ENCODE data around the gene DMD.
A peak's percentile ranks its signal among the peaks of the same experiment; 100 is the strongest.

Gene DMD

DNA sequence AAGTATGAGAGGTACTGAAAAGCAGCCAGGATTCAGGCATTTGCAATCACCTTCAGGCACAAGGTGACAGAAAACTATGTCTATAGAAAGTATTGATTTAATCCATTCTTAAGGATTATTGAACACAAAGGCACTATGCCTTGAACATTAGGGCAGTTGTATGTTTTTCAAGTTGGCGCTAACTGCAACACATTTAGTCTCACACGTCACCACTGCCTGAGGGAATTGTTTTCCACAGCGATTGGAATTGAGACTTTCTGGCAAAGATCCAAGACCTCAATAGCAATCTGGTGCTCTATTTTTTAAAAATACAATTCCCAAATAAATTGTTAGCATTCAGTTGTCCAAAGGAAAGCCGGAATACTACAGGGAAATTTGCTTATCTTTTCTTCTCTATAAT is 2086.8 kb downstream of the DMD start:
- H3K9me3 Mint-ChIP-seq = peaks cover 3% of the 10 kb centered on the region
- no peak overlapping the region for H3K4me3 Mint-ChIP-seq
- no peaks in the 10 kb centered on the region for H3K27me3 Mint-ChIP-seq
- no peaks in the 10 kb centered on the region for H3K4me1 Mint-ChIP-seq (ENCODE audit: low read depth)
- H3K36me3 Mint-ChIP-seq (ENCODE audit: low read depth) = no peaks in the 10 kb centered on the region
- no peak overlapping the region for H3K27ac Mint-ChIP-seq

DNA sequence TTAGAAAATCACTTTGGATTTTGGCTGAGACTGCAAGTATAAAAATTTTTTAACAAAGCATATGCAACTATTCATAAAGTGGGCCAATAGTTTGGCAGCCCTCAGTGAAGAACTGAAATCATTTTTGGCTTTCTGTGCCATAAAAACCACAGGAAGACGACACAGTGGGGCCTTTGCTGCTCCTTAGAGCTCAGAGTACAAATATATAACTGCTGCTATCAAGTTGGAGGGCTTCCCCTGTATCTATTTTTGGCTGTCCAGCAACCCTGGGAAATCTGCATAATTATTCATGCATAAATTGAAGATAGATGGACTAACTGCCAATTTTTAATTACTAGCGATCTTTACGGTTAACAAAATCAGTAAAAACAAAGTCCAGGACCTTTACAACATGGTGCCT is 2088.0 kb downstream of the DMD start:
- Mint-ChIP-seq H3K27ac (no peak overlapping the region), H3K4me1 (ENCODE audit: low read depth) (no peaks in the 10 kb centered on the region), H3K36me3 (ENCODE audit: low read depth) (no peaks in the 10 kb centered on the region), H3K4me3 (no peak overlapping the region), H3K27me3 (no peaks in the 10 kb centered on the region), H3K9me3 (peaks cover 3% of the 10 kb centered on the region)

DNA sequence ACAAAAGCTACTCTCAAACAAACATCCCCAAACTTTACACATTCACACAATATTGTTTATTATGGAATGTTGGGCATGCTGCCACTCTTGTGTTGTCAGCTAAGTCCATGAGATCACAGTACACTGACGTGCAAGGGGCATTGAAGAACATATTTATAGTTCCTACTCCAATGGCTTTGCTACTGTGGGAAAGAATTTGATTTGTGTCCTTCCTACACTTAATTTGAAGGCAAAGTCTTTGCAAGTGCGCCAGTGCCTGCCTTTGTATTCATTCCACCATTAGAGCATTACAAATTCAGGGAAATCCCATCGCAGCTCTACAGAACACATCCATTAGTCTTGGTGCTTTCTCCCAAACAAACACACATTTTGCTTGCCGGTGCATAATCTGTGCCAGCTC is 2094.1 kb downstream of the DMD start:
- Mint-ChIP-seq H3K27me3 (peaks cover 11% of the 10 kb centered on the region), H3K36me3 (ENCODE audit: low read depth) (no peaks in the 10 kb centered on the region), H3K4me3 (no peak overlapping the region), H3K27ac (no peak overlapping the region), H3K4me1 (ENCODE audit: low read depth) (peaks cover 5% of the 10 kb centered on the region), H3K9me3 (no peaks in the 10 kb centered on the region)

DNA sequence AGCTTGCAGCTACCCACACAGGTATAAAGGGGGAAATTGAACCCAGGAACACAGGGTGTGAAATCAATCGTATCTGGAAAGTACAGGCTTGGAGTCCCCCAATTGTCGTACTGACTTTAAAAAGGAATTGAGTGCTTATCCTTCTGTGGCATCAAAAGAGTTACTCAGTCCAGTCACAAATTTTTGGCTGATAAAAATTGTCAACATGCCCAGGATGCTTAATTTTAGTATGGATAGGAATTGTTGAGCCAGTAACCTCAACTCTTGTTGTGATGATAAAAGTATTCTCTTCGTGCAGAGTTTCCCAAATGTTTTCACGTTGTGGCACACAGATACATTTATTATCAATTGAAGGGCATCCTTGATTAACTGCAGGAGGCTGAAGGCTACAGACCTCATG is 2096.0 kb downstream of the DMD start:
- Mint-ChIP-seq H3K9me3 (no peaks in the 10 kb centered on the region), H3K4me1 (ENCODE audit: low read depth) (peaks cover 10% of the 10 kb centered on the region), H3K27ac (no peak overlapping the region), H3K36me3 (ENCODE audit: low read depth) (no peaks in the 10 kb centered on the region), H3K4me3 (no peak overlapping the region), H3K27me3 (peaks cover 11% of the 10 kb centered on the region)

DNA sequence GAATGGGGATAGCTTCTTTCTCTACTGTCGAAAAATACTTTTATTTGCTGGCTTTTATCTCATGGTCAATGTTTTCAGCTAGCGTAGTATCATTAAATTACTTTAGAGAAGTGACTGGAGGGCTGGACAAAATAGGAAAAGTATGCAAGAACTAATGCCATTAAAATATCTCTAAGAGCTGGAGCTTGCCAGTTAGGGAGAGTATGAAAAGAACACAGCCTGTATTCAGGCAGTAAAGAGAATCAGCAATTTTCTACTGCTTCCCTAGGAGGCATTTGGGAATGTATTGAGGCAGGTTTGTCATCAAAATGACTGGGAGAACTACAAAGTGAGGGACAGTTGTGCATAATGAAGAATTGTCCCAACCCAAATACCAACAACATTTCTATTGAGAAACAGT is 2096.5 kb downstream of the DMD start:
- Mint-ChIP-seq H3K4me1 (ENCODE audit: low read depth) (peaks cover 10% of the 10 kb centered on the region), H3K4me3 (no peak overlapping the region), H3K27me3 (peaks cover 11% of the 10 kb centered on the region), H3K36me3 (ENCODE audit: low read depth) (no peaks in the 10 kb centered on the region), H3K27ac (no peak overlapping the region), H3K9me3 (no peaks in the 10 kb centered on the region)

DNA sequence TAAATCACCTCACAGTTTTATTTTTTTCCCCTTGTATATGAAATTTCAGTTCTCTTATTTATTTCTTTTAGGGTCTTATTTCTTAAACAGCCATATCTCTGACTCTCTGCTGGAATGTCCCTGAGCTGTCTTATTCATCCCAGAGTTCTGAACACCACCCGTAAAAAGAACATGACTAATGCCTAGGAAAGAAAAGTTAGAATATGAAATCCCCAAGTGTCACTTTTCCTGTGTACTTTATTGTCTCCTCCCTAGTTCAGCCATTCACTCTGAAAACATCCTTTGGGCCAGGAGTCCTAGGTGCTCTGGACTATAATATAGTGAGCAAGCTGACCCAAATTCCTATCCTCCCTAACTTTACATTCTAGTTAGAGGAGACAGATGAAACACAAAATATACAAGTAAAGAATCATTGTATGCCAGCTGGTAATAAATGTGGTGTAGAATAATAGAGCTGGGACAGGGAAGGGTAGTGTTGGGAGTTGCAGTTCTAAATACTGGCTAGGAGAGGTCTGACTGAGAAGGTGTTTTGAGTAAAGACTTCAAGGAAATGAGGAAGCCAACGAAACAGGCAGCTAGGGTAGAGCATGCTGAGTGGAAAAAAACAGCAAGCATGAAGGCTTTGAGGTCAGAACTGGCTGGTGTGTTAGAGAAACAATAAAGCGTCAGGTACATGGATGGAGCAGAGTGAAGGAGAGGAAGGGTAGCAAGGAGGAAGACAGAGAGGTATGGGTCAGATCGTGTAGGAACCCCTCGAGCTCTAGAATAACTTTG is 2098.9 kb downstream of the DMD start:
- H3K4me1 Mint-ChIP-seq (ENCODE audit: low read depth) = peaks cover 10% of the 10 kb centered on the region
- peak overlapping the region; percentile 2 for H3K27ac Mint-ChIP-seq
- H3K27me3 Mint-ChIP-seq = peaks cover 11% of the 10 kb centered on the region
- H3K4me3 Mint-ChIP-seq = no peak overlapping the region
- no peaks in the 10 kb centered on the region for H3K9me3 Mint-ChIP-seq
- no peaks in the 10 kb centered on the region for H3K36me3 Mint-ChIP-seq (ENCODE audit: low read depth)

DNA sequence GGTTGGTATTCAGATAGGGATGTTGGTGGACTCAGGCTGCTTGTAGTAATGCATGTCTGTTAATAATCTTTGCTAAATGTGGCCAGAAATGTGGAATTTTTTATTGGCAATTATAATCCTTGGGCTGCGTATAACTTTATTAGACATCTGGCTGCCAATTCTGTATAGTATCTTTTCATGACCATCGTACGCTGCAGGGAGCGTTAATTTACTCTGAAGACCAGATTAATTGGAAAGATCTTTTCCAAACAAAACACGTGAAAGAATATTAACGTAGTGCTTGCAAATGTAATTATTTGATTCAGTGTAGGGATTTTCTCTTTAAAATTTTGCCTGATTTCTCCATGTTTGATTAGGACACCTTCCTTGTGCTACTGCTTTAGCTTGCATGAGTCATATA is 2100.7 kb downstream of the DMD start:
- Mint-ChIP-seq H3K4me3 (no peak overlapping the region), H3K27me3 (peaks cover 11% of the 10 kb centered on the region), H3K36me3 (ENCODE audit: low read depth) (no peaks in the 10 kb centered on the region), H3K4me1 (ENCODE audit: low read depth) (peaks cover 10% of the 10 kb centered on the region), H3K27ac (no peak overlapping the region), H3K9me3 (no peaks in the 10 kb centered on the region)

DNA sequence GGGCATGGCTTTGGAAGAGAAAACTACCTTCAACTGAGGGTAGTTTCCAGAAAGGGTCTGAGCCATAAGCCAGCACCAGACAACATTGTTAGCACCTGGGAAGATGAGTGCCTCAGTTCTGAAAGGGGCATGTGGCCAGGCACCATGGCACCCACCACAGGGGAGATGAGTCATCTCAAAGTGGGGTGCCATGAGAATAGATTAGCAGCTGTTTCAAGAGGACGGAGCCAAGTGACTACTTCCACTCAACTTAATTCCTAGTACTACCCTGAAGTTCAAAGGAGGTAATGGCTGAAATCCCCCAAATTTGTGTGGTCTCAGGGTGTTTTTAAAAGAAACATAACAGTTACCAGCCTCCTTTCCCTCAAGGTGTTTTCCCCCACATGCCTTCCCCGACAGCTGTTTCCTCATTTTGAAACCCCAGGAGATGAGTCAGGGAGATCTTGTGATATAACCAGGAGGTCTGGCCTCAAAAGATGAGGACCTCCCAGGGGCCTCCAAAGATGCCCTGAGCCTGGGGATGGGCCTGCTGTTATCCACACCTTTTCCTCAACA is 2111.7 kb downstream of the DMD start:
- Mint-ChIP-seq H3K27ac (peak overlapping the region; percentile 52), H3K4me3 (no peak overlapping the region), H3K27me3 (no peaks in the 10 kb centered on the region), H3K4me1 (ENCODE audit: low read depth) (peaks cover 11% of the 10 kb centered on the region), H3K36me3 (ENCODE audit: low read depth) (no peaks in the 10 kb centered on the region), H3K9me3 (no peaks in the 10 kb centered on the region)

DNA sequence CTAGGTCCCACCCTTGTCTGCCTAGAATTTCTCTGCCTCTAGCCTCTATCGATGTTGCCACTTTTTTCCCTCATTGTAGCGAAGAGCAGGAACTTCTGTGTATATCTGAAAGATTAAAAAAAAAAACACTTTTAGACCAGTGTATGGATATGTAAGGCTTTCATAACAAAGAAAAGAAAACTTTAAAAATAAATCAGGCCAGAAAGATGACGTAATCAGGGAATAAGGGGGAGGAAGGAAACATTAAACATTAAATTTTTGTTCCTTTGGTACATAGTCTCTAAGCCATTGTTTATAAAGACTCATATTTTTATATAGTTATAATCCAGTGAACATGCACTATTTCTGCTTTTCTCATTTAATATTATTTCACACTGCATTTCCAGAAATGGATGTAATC is 2113.3 kb downstream of the DMD start:
- no peak overlapping the region for H3K4me3 Mint-ChIP-seq
- no peaks in the 10 kb centered on the region for H3K36me3 Mint-ChIP-seq (ENCODE audit: low read depth)
- H3K27ac Mint-ChIP-seq = no peak overlapping the region
- peaks cover 11% of the 10 kb centered on the region for H3K4me1 Mint-ChIP-seq (ENCODE audit: low read depth)
- no peaks in the 10 kb centered on the region for H3K27me3 Mint-ChIP-seq
- H3K9me3 Mint-ChIP-seq = no peaks in the 10 kb centered on the region

DNA sequence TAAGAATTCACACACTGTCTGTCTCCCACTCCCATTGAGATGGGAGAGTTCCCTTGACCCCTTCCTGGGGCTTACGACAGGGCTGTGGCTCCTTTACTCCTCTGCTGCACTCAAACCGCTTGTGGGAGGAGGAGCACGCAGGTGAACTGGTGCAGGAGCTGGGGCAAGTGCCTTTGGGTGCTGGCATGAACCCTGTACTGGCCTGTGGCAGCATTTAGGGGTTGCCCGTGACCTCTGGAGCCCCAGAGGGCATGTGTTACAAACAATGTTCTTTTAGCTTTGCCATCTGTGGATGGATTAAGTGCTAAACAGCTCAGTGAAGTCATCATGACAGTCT is 2117.7 kb downstream of the DMD start:
- H3K36me3 Mint-ChIP-seq (ENCODE audit: low read depth) = no peaks in the 10 kb centered on the region
- H3K4me3 Mint-ChIP-seq = no peak overlapping the region
- H3K27me3 Mint-ChIP-seq = no peaks in the 10 kb centered on the region
- no peaks in the 10 kb centered on the region for H3K9me3 Mint-ChIP-seq
- no peak overlapping the region for H3K27ac Mint-ChIP-seq
- H3K4me1 Mint-ChIP-seq (ENCODE audit: low read depth) = no peaks in the 10 kb centered on the region

DNA sequence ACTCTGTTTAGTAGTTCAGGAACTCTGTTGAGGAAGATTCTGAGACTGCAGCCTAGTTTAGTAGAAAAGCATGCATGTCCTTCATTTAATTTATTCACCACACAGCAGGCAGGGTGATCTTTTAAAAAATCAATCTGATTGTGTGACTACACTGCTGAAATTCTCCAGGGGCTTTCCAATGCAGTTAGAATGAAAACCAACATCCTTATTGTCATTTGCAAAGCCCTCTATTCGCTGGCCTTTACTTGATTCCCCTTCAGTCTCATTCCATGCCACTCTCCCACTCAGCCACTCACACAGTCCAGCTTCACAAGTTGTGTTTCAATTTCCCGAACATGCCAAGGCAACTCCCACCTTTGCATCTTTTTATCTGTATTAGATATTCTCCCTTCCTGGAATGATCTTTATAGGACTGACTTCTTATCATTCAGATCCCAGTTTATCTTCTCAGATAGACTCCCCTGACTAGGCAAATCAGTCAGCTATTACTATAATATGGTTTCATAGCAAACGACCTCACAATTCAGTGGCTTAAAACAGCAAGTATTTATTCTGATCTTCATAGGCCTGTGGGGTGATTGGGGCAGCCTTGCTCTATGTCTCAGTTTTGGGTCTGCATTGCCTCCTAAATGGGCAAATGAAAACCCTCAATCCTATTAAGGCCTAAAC is 2118.2 kb downstream of the DMD start:
- Mint-ChIP-seq H3K27me3 (peaks cover 3% of the 10 kb centered on the region), H3K9me3 (no peaks in the 10 kb centered on the region), H3K4me1 (ENCODE audit: low read depth) (no peaks in the 10 kb centered on the region), H3K27ac (no peak overlapping the region), H3K36me3 (ENCODE audit: low read depth) (no peaks in the 10 kb centered on the region), H3K4me3 (no peak overlapping the region)

DNA sequence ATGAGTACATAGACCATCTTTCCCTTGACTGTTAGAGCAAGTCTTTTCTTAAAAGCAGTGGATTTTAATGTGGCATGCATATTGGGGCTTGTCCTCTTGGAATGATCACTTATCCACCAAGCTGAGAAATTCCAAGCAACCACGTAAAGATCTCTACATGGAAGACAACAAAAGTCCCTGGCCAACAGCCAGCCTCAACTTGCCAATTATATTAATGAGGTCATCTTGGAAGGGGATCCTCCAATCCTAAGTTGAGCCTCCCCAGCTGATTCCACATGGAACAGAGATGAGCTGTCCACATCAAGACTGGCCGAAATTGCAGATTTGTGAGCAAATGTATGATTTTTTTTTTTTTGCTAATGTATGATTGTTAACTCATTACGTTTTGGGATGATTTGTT is 2118.9 kb downstream of the DMD start:
- Mint-ChIP-seq H3K9me3 (no peaks in the 10 kb centered on the region), H3K4me3 (no peak overlapping the region), H3K4me1 (ENCODE audit: low read depth) (no peaks in the 10 kb centered on the region), H3K27me3 (peaks cover 3% of the 10 kb centered on the region), H3K27ac (no peak overlapping the region), H3K36me3 (ENCODE audit: low read depth) (no peaks in the 10 kb centered on the region)

DNA sequence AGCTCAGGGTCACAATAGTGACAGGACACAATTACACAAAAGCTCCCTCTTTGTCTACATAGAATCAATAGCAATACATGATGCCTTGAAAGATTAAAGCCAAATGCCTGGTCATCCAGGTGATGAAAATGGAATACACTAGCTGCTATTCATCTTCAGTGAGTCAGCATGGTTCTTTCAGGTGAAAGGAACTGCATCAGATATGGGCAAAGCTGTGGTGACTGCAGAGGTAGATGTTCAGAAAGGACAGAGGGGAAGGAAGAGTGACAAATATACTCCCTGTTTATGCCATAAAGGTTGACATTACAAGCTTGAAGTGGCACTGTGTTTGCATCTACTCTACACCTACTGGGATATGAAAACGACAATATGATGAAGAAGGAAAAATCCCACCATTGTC is 2119.5 kb downstream of the DMD start:
- Mint-ChIP-seq H3K36me3 (ENCODE audit: low read depth) (no peaks in the 10 kb centered on the region), H3K27ac (no peak overlapping the region), H3K4me3 (no peak overlapping the region), H3K4me1 (ENCODE audit: low read depth) (no peaks in the 10 kb centered on the region), H3K9me3 (no peaks in the 10 kb centered on the region), H3K27me3 (peaks cover 3% of the 10 kb centered on the region)

DNA sequence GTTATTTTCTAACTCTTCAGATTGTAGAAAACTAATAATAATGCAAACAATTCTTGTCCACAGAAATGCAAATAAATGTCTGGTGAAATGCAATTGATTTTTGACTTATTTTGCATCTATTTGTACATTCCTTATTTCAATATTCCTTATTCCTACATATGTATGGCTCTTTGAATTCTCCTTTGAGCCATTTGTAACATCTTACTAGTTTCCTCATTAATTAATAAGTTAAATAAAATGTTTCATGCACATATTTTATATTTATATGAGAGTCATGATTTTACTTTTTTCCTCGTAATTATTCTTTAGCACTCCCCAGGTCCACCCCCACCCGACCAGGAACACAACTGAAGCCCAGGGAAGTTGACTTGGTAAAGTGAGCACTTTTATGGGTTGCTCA is 2136.8 kb downstream of the DMD start:
- H3K36me3 Mint-ChIP-seq (ENCODE audit: low read depth) = no peaks in the 10 kb centered on the region
- H3K9me3 Mint-ChIP-seq = peaks cover 7% of the 10 kb centered on the region
- no peaks in the 10 kb centered on the region for H3K27me3 Mint-ChIP-seq
- H3K27ac Mint-ChIP-seq = no peak overlapping the region
- H3K4me1 Mint-ChIP-seq (ENCODE audit: low read depth) = peaks cover 11% of the 10 kb centered on the region
- no peak overlapping the region for H3K4me3 Mint-ChIP-seq

DNA sequence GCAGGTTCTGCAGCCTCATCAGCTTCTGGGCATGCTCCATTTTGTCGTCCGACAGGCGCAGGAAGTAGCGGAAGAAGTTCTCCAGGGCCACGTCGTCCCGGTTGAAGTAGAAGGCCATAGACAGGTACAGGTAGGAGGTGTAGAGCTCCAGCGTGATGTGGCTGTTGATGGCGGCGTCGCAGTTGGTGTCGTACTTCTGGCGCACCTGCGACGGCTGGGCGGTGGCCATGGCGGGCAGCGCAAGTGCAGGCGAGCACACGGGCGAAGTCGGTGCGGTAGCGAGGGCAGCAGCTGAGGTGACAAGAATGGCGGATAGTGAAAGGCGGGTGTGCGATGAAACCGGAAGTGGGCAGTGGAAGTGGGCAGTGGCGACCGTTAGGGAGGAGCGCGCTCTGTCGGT is 2139.6 kb downstream of the DMD start, which contains the start of gene FTHL17:
Gene FTHL17 (minus strand): TSS at position 317 of the 400 bp plus-strand sequence. CDS start 88 bp downstream, at position 229.
- Mint-ChIP-seq H3K4me1 (ENCODE audit: low read depth) (peaks cover 15% of the 10 kb centered on the region), H3K27me3 (no peaks in the 10 kb centered on the region), H3K9me3 (peaks cover 7% of the 10 kb centered on the region), H3K4me3 (no peak within 1 kb of the TSS), H3K36me3 (ENCODE audit: low read depth) (no peaks in the 10 kb centered on the region), H3K27ac (no peak within 1 kb of the TSS)
